NCI-H1930 (cell line): ENCODE data around the gene UVSSA.
"Not testable (repeated sequence)": the region's sequence is repeated elsewhere in the genome, so short reads cannot be mapped to it uniquely, and the experiment has no call there.

Source experiments
- DNase-seq, 2 experiments: peaks; one replicate each; lab custom pipeline; 2025; lab: John Stamatoyannopoulos, UW

Gene UVSSA

DNA sequence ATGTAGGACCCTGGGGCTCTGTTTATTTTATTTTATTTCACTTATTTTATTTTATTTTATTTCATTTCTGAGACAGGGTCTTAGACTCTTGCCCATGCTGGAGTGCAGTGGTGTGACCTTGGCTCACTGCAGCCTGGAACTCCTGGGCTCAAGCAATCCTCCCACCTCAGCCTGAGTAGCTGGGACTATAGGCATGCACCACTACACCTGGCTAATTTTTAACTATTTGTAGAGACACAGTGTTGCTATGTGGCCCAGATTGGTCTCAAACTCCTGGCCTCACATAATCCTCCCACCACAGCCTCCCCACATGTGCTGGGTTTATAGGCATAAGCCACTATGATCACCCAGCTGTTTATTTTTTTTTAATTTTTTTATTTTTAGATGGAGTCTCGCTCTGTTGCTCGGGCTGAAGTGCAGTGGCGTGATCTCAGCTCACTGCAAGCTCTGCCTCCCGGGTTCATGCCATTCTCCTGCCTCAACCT lies 96.7 kb downstream of the UVSSA start:
- DNase-seq: not testable (repeated sequence)
